HG02938 (cell line): ENCODE measurements around the gene CARS2.
"Not testable (repeated sequence)": the region's sequence is repeated elsewhere in the genome, so short reads cannot be mapped to it uniquely, and the experiment has no call there.

ENCODE experiments used
- ATAC-seq: cut with Tn5 transposase; IDR thresholded peaks from one replicate; pipeline ENCODE4 v1.9.1; 2021; ENCODE audit warnings: mild to moderate bottlenecking, moderate library complexity; ENCODE audit not compliant: unreplicated experiment

The CARS2 gene

DNA sequence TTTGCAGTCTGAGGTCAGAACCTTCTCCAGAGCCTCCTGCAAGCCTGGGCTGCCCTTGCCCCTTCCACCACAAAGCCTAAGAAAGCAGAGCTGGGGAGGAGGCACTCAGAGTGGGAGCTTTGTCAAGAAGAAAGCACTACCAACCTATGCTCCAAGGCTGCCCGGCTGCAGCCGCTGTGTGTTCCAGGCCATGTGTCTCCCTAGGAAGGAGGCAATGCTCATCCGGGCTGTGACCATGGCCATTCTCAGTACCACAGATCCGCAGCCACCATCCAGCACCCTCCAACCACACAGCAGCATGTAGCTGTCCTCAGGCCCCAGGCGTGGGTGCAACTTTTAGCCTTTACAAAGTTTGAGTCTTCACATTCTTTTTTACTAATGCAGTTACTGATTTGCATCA, 22.0 kb downstream of the CARS2 start:
- ATAC-seq, result no peak

DNA sequence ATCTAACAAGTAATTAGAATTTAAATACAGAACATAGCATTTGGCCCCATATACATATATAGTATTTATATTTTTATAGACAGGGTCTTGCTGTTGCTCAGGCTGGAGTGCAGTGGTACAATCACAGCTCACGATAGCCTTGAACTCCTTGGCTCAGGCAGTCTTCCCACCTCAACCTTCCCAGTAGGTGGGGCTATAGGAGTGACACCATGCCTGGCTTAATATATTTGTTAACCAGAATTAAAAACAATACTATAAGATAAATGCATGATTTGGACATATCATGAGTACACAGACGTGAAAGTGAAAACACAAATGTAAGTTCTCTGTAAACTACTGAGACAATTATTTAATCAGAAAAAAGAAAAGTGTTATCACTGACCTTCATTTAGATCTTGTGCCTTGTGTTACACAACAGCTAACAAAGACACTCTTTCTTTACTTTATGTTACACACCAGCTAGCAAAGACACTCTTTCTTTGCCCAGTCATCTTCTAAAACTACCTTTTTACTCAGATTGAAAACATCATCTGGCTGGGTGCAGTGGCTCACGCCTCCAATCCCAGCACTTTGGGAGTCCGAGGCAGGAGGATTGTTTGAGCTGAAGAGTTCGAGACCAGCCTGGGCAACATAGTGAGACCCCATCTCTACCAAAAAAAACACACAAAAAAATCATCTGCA, 22.6 kb downstream of the CARS2 start:
- no peak for ATAC-seq

DNA sequence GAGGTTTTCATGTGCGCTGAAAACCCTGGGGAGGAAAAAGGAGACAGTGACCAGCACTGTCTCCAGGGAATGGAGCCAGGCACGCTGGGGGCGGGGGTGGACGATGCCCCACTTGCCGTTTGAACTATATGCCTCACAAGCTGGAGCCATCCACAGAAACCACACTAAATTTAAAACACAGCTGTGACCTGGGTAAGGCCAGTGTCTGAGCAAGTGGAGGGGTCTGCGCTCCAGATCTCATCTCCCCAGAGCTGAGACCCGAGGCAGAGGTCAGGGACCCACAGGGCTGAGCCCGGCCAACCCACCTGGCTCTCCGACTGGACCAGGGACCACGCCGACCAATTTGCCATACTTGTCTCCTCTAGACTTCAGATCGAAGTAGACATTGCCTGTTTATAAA, 23.2 kb downstream of the CARS2 start:
- no peak for ATAC-seq

DNA sequence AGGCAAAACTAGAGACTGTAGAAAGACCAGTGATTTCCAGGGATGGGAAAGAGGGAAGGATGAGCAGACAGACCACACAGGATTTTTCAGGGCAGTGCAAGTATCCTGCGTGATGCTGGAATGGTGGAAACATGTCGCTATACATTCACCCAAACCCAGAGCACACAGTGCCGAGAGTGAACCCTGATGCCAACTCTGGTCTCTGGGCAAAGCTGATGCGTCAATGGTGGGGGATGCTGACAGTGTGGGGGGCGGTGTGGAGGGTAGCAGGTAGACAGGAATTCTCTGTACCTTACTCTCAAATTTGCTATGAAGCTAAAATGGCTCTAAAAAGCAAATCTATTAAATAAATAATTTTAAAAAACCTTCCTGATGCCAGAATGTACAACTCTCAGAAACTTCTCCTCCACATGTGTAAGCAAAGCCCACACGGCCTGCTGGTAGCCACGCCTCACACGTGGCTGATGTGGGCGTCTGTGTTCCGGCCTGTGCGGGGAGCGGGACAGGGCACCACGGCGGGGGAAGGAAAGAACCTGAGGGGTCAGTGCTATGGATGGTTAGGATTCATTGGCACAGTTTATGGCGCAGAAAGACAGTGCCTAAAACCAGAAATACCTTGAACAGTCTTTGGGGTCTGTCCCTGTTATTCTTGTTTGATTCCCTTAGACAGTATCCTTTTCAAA, 23.9 kb downstream of the CARS2 start:
- ATAC-seq, result no peak

DNA sequence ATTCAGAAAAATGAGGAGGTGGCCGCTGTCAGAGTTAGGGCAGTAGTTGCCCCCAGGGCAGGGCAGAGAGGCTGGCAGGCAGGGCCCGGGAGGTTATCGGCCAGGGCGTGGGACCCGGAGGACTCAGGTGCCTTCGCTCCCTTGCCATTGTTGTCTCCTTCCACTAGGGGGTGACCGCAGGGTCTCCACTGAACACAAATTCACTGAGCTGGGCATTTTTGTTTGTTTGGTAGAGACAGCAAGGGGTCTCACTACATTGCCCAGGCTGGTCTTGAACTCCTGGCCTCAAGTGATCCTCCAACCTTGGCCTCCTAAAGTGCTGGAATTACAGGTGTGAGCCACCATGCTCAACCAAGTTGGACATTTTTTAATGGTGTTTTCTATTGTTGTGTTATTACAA, 25.1 kb downstream of the CARS2 start:
- no peak for ATAC-seq

DNA sequence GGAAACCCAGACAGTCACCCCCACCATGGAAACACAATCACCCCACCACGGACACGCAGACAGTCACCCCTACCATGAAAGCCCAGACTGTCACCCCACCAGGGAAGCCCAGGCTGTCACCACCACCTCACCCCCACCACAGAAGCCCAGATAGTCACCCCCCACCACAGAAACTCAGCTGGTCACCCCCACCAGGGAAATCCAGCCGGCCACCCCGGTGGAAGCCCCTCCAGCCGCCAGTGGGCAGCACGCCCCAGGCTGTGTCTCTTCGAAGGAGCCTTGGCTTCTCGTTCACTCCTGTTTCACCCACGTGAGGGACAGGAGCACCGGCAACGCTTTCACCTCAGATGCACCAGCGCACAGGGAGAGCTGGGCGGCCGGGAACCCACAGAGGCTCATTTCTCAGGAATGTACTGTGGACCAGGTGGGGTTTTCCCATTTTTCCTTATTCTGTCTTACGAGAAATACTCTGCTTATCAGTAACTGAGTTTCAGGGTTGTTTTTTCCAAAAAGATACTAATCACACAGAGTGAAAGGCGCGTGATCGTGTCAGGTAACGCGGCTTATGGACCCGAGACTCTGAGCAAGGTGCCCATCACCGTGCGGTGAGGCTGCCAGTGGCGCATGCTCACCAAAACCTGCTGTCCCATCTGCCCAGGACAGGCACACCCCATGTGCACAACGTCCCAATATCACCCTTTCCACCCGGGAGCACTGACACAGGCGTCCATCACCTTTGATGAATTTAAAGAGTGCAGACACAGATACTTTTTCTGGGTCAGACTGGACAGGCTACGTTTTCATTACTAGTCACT, 28.0 kb downstream of the CARS2 start:
- ATAC-seq, result no peak

DNA sequence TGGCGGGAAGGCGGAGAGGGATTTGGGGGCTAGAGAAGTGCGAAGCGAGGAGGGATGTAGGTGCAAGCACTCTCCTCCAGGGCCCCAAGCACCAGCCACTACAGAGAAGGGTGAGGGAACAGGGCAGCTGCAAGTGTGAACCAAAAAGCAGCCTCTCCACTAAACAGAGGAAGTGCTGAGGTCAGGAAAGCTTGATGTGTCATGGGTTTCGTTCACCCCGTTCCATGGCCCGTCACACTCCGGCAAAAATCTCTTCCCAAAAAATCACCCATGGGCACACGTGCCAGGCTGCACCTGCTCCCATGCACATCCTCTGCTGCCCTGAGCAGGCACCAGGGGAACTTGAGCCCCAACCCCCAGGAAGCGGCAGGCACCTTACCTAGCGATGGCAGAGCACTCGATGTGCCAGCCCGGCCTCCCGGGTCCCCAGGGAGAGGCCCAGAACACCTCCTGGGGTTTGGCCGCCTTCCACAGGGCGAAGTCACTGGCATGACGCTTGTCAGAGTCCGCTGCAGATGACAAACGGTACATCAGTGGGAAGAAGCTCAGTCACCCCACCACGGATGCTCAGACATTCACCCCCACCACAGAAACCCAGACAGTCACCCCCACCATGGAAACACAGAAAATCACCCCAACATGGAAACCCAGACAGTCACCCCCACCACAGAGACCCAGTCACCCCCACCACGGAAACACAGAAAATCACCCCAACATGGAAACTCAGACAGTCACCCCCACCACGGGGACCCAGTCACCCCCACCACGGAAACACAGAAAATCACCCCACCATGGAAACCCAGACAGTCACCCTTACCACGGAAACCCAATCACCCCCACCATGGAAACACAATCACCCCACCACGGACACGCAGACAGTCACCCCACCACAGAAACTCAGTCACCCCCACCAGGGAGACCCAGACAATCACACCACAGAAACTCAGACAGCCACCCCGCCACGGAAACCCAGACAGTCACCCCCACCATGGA, 29.0 kb downstream of the CARS2 start:
- peak; percentile 64 for ATAC-seq

DNA sequence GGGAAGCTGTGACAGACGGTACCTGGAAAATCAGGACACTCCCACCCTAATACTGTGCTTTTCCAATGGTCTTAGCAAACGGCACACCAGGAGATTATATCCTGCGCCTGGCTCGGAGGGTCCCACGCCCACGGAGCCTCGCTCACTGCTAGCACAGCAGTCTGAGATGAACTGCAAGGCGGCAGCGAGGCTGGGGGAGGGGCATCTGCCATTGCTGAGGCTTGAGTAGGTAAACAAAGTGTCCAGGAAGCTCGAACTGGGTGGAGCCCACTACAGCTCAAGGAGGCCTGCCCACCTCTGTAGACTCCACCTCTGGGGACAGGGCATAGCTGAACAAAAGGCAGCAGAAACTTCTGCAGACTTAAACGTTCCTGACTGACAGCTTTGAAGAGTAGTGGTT, 36.1 kb downstream of the CARS2 start:
- ATAC-seq, result not testable (repeated sequence)

DNA sequence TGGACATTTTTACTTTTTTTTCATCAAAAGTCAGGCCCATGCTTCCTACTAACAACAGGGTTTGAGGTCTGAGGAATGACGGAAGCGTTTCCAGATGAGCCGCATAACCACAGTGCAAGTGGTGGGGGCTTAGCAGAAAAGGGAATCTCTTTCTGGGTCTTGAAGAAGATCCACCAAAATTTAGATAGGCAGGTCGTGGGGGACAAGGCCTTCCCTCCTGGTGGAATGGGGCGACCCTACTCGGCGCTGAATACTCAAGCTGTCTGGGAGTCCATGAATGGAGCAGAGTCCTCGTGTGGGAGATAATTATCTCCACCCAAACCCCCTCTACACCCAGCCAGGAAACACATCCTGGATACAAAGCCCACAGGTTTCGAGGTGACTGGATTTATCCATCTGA, 36.9 kb downstream of the CARS2 start:
- no peak for ATAC-seq

DNA sequence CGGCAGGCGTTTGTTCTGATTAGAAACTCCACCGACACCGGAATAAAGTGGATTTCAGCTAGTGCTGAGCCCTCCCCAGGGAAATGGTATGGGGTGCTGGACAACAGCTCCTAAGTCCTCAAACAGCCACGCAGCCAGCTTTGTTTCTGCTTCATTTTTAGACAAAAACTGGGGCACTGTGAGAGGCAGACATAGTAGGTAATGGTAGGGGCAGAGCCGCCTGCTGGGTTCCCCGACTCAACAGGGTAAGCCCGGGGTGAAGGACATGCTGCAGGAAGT, 39.7 kb downstream of the CARS2 start:
- ATAC-seq, result no peak

DNA sequence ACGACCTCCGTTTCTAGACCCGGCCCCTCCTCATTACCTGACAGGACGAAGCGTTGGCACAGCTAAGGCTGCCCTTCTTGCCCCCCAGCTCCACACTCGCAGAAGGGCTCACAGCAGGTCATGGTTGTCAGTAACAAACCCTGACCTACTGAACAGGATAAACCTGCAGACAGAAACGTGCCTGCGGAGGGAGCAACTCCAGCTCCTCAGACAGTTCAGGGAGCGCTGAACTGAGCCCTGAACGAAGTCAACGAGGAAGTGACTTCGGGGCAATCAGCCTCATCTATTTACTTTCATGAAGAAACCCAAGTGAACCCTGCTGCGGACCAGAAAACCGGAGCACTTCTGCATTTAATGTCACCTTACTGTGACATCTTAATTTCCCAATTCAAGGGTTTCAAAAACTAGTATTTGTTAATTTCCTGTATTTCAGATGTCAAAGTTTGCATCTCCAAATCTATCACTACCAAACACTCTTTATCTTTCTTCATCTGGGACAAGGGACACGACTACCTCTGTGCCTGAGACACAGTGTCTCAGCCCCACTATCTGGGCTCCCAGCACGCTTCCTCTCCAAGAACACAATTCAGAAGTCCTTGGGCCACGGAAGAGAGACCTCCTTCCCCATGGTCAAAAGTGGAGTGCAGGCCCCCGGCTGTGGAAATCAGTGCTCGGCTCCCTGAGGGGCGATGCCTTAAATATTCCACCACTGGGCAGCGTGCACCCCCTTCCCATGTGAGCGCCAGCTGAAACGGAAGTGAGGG, 40.2 kb downstream of the CARS2 start:
- no peak for ATAC-seq

DNA sequence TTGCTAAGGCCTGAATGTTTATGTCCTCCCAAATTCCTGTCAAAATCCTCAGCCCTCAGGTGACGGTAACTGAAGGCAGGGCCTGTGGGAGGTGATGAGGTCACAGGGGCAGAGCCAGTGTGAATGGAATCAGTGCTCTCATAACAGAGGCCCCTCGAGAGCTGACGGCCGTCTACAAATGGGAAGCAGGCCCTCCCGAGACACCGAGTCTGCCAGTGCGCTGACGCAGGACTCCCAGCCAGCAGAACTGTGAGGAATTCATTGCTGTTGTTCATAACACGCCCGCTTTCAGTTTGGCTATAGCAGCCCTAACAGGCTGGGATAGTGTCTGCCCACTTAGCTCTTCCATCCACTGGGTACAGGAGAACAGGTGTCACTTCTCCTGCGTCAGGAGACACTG, 41.2 kb downstream of the CARS2 start:
- ATAC-seq, result no peak

DNA sequence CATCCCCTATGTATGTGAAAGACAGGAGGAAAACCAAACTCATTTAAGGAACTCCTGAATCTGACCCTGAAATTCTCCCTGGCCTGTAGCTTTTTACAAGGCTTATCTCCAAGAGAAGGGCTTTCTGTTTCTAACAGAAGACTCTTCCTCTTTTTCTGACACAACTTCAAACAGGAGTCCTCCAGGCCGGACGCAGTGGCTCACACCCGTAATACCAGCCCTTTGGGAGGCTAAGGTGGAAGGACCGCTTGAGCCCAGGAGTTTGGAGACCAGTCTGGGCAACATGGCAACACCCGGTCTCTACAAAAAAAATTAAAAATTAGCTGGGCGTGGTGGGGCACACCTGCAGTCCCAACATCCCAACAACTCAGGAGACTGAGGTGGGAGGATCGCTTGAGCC, 41.9 kb downstream of the CARS2 start:
- ATAC-seq, result no peak

DNA sequence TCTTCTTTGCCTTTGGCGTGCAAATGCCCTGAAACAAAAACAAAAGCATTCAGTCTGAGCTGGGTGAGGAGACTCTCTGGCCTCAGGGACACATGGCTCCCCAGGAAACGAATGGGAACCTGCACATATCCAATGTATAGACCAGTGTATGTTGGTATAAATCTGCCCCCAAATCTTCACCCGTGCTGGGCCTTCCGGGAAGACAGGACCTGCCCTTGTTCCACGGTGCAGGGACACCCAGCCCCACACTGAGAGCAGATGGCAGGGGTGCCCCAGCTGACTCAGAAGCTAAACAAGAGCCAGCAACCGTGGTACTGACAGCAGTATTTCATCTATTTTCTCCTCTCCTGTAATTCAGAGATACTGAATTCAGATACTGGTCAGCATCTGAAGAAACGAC, 42.4 kb downstream of the CARS2 start:
- ATAC-seq, result no peak

DNA sequence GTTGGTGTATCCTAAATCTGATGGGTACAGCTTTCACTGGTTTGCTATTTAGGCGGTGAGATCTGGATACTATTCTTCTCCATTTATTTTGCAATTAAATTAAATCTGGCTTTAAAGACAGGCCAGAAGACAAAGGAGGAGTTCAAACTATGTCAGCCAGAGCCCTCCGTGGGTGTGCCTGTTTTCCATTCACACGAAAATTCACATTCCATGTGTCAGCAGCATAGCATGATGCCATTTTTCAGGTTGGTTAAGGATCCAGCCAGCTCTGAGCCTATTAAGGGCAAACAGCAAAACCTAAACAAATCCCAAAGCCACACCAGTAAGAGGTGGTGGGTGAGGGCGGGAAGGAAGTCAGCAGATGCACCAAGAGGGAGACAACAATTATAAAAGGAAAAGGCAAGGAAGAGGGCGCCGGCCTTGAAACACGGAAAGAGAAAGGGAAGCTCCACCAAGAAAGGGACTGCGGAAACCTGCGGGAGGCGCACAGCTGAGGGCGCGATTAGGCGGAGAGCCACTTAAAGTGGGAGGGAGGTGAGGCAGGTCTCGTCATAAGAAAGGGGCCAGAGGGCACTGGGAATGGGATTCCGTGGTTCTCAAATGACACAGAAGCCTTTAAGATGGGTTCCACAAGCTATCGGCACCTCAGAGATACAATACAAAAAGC, 43.0 kb downstream of the CARS2 start:
- no peak for ATAC-seq

DNA sequence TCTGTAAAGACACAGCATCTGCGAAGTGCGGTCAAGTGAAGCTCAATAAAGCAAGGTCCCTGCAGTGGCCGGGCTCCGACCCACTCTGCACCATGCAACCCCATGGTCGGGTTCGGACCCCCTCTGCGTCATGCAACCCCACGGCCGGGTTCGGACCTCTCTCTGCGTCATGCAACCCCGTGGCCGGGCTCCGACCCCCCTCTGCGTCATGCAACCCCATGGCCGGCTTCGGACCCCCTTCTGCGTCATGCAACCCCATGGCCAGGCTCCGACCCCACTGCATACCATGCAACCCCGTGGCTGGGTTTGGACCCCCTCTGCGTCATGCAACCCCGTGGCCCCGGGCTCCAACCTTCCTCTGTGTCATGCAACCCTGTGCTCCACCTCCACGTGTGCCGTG, 43.8 kb downstream of the CARS2 start:
- no peak for ATAC-seq

DNA sequence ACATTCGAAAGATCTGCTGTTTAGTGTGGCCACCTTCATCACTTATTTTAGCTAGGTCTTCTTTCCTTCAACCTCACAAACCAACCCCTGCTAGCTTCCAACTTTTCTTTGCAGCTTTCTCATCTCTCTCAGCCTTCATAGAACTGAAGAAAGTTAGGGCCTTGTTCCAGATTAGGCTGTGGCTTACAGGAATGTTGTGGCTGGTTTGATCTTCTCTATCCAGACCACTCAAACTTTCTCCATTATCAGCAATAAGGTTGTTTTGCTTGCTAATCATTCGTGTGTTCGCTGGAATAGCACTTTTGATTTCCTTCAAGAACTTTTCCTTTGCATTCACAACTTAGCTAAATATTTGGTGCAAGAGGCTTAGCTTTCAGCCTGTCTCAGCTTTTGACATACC, 44.7 kb downstream of the CARS2 start:
- no peak for ATAC-seq

DNA sequence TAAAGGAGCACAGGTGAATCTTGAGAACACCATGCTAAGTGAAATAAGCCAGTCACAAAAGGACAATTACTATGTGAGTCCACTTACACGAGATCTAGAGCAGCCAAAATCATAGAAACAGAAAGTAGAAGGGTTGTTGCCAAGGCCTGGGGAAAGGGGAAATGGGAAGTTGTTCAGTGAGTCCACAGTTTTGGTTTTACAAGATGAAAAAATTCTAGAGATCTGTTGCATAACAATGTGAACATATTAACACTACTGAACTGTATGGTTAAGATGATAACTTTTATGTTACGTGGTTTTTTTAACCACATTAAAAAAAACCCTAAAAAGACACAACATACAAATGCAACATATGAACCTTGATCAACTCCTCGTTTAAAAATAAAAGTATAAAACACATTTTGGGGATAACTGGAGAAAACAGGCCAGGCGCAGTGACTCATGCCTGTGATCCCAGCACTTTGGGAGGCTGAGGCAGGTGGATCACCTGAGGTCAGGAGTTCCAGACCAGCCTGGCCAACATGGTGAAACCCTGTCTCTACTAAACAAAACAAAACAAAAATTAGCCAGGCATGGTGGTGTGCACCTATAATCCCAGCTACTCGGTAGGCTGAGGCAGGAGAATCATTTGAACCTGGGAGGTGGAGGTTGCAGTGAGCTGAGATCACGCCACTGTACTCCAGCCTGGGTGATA, 47.6 kb downstream of the CARS2 start:
- peak; percentile 92 for ATAC-seq

DNA sequence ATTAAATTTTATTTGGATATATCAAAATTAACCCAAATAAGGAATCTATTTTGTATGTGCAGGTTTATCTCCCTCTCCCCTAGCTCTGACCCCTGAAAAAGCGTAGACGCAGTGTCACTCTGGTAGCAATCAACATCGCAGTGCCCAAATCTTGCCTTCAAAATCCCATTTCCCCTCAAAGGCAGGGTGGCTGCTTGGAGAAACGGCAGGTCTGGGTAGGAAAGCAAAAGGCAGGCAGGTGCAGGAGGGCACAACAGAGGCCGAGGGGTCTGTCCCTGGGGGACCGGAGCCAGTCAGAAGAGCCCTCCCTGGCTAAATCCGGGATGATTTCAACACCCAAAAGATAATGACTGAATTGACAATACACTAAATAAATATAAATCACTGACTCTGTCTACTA, 48.7 kb downstream of the CARS2 start:
- no peak for ATAC-seq
